Epithelial cell of esophagus (primary cell): ENCODE results near the gene CNGA3.

Source experiments
- DNase-seq: peaks from one replicate; pipeline ENCODE4 v3.0.0; 2010; ENCODE audit warnings: low read depth
- H3K4me3 ChIP-seq: 2 replicates; pipeline ENCODE4 v1.5.1; 2011; ENCODE audit warnings: mild to moderate bottlenecking, low read length, control low read depth
- CTCF ChIP-seq: IDR thresholded peaks from 2 replicates; pipeline ENCODE4 v1.5.1; 2011; ENCODE audit warnings: low read depth, mild to moderate bottlenecking, low read length, control low read depth, inconsistent platforms; ENCODE audit not compliant: insufficient read depth; ENCODE audit errors: missing control alignments

The CNGA3 gene

GRCh38 chr2:98380203-98380535 is 33.9 kb downstream of the CNGA3 start:
- no peak for DNase-seq
- no peak overlapping the region for H3K4me3 ChIP-seq
- TF ChIP-seq CTCF: no peak

GRCh38 chr2:98381494-98381893 is 35.2 kb downstream of the CNGA3 start:
- no peak overlapping the region for H3K4me3 ChIP-seq
- TF ChIP-seq CTCF: no peak
- DNase-seq: no peak

GRCh38 chr2:98382086-98382485 is 35.8 kb downstream of the CNGA3 start:
- no peak for DNase-seq
- no peak for TF ChIP-seq CTCF
- no peak overlapping the region for H3K4me3 ChIP-seq

GRCh38 chr2:98382739-98383138 is 36.5 kb downstream of the CNGA3 start:
- TF ChIP-seq CTCF: no peak
- no peak for DNase-seq

GRCh38 chr2:98383166-98383565 is 36.9 kb downstream of the CNGA3 start:
- DNase-seq: no peak
- no peak overlapping the region for H3K4me3 ChIP-seq
- no peak for TF ChIP-seq CTCF

More at GRCh38 chr2:98382739-98383138, 36.5 kb downstream of the CNGA3 start:
- no peak overlapping the region for H3K4me3 ChIP-seq

GRCh38 chr2:98385050-98385699 is 38.9 kb downstream of the CNGA3 start:
- peak; percentile 76 for DNase-seq
- H3K4me3 ChIP-seq: no peak overlapping the region
- TF ChIP-seq CTCF: peak; percentile 100

GRCh38 chr2:98387478-98387877 is 41.2 kb downstream of the CNGA3 start:
- no peak for TF ChIP-seq CTCF
- DNase-seq: no peak
- H3K4me3 ChIP-seq: no peak overlapping the region
